Smooth muscle cell (in vitro differentiated cells): ENCODE results near the gene MANF. TPM values are rescaled to one million over a fixed set of nuclear protein-coding genes. Genes with fewer than 3 reads are reported as not detected.

Experiments used
- DNase-seq: peaks from one replicate; lab custom pipeline; 2025; ENCODE audit not compliant: unreplicated experiment; lab: John Stamatoyannopoulos, UW
- H2AFZ ChIP-seq: fragments of 200-600 bp; sonication (generic); 2 replicates; pipeline ENCODE4 v1.6.0; 2016; ENCODE audit warnings: antibody characterized with exemption, low read depth, mild to moderate bottlenecking
- H3F3A ChIP-seq: fragments of 200-600 bp; sonication (generic); 2 replicates; pipeline ENCODE4 v1.6.0; 2017; ENCODE audit warnings: antibody characterized with exemption, low read depth
- H3K27ac ChIP-seq: fragments of 200-600 bp; sonication (generic); 2 replicates; pipeline ENCODE4 v1.5.1; 2016; ENCODE audit warnings: low read depth, mild to moderate bottlenecking
- H3K27me3 ChIP-seq: fragments of 200-600 bp; sonication (generic); 2 replicates; pipeline ENCODE4 v1.6.1; 2016; ENCODE audit warnings: low read depth, mild to moderate bottlenecking
- H3K36me3 ChIP-seq: fragments of 200-600 bp; sonication (generic); 2 replicates; pipeline ENCODE4 v1.5.1; 2016; ENCODE audit warnings: low read depth
- H3K4me1 ChIP-seq: fragments of 200-600 bp; sonication (generic); 2 replicates; pipeline ENCODE4 v1.5.1; 2016; ENCODE audit warnings: low read depth
- H3K4me2 ChIP-seq: fragments of 200-600 bp; sonication (generic); 2 replicates; pipeline ENCODE4 v1.6.0; 2016; ENCODE audit warnings: mild to moderate bottlenecking
- H3K4me3 ChIP-seq: fragments of 200-600 bp; sonication (generic); 2 replicates; pipeline ENCODE4 v1.5.1; 2016; ENCODE audit warnings: mild to moderate bottlenecking
- H3K79me2 ChIP-seq: fragments of 200-600 bp; sonication (generic); 2 replicates; pipeline ENCODE4 v1.6.0; 2016; ENCODE audit warnings: low read depth, mild to moderate bottlenecking
- H3K9ac ChIP-seq: fragments of 200-600 bp; sonication (generic); 2 replicates; pipeline ENCODE4 v1.6.0; 2016; ENCODE audit warnings: low read depth
- H3K9me3 ChIP-seq: fragments of 200-600 bp; sonication (generic); replicated peaks from 2 replicates; pipeline ENCODE4 v1.5.1; 2016; ENCODE audit warnings: low read depth
- H4K20me1 ChIP-seq: fragments of 200-600 bp; sonication (generic); 2 replicates; pipeline ENCODE4 v1.6.0; 2016; ENCODE audit warnings: low read depth
- CTCF ChIP-seq: fragments of 200-600 bp; sonication (generic); IDR thresholded peaks from 2 replicates; pipeline ENCODE4 v1.5.1; 2017; ENCODE audit warnings: borderline replicate concordance, mild to moderate bottlenecking, antibody characterized with exemption; ENCODE audit not compliant: insufficient read depth, poor library complexity, severe bottlenecking
- WGBS: methylation state at CpG from one replicate; pipeline ENCODE4 v1.1.7; 2016; ENCODE audit warnings: low lambda C conversion rate; 5-methylcytosine and 5-hydroxymethylcytosine counted together
- polyA plus RNA-seq: library from polyadenylated mRNA; unstranded; fragments of >200 nt; fragmentation: Nextera tagmentation; extraction: Ambion mirVana; gene quantifications from 2 replicates; pipeline ENCODE4 v1.2.1, GENCODE V29; 2016
- total RNA-seq: library from RNA; depleted of rRNA; stranded (reverse); fragments of >200 nt; gene quantifications from 2 replicates; pipeline ENCODE4 v1.2.3, GENCODE V29; 2014

MANF gene
- total and polyA plus RNA-seq, 2 experiments from 2014 or later, result 135 to 191 TPM

- no peak overlapping the region for H3K4me2 ChIP-seq
- H3K79me2 ChIP-seq, result no peaks in the 10 kb centered on the region
- no peak overlapping the region for H3K27ac ChIP-seq
- no peaks in the 10 kb centered on the region for H3K4me1 ChIP-seq
- H4K20me1 ChIP-seq, result no peaks in the 10 kb centered on the region
- no peak overlapping the region for H3K9ac ChIP-seq
- WGBS, result 98% methylated on average over 2 of the region's 2 CpGs
- no peaks in the 10 kb centered on the region for H3K27me3 ChIP-seq
- H3F3A ChIP-seq, result no peaks in the 10 kb centered on the region
- peaks cover 3% of the 10 kb centered on the region for H3K36me3 ChIP-seq
- no peak overlapping the region for H2AFZ ChIP-seq
- H3K9me3 ChIP-seq, result no peaks in the 10 kb centered on the region
- no peak overlapping the region for H3K4me3 ChIP-seq
- TF ChIP-seq CTCF, result no peak
- no peak for DNase-seq
These were observed 23.7 kb downstream of the MANF start for GRCh38 chr3:51408813-51409212.

- TF ChIP-seq CTCF, result no peak
- H3K36me3 ChIP-seq, result no peaks in the 10 kb centered on the region
- H3K4me3 ChIP-seq, result no peak overlapping the region
- no peaks in the 10 kb centered on the region for H3F3A ChIP-seq
- no peak overlapping the region for H3K27ac ChIP-seq
- H3K9me3 ChIP-seq, result no peaks in the 10 kb centered on the region
- no peaks in the 10 kb centered on the region for H3K79me2 ChIP-seq
- H3K9ac ChIP-seq, result no peak overlapping the region
- no peaks in the 10 kb centered on the region for H3K27me3 ChIP-seq
- no peaks in the 10 kb centered on the region for H4K20me1 ChIP-seq
- 65% methylated on average over 3 of the region's 3 CpGs for WGBS
- no peaks in the 10 kb centered on the region for H3K4me1 ChIP-seq
- no peak for DNase-seq
- no peak overlapping the region for H2AFZ ChIP-seq
- H3K4me2 ChIP-seq, result no peak overlapping the region
These were observed 37.1 kb downstream of the MANF start for GRCh38 chr3:51422211-51422610.

- WGBS, result 91% methylated on average over 4 of the region's 4 CpGs
- Histone ChIP-seq H3F3A (no peaks in the 10 kb centered on the region), H3K9me3 (no peaks in the 10 kb centered on the region), H3K36me3 (no peaks in the 10 kb centered on the region), H3K27me3 (no peaks in the 10 kb centered on the region), H3K4me2 (no peak overlapping the region), H3K4me1 (no peaks in the 10 kb centered on the region), H3K79me2 (no peaks in the 10 kb centered on the region), H4K20me1 (no peaks in the 10 kb centered on the region), H3K27ac (no peak overlapping the region), H3K4me3 (no peak overlapping the region), H3K9ac (no peak overlapping the region), H2AFZ (no peak overlapping the region)
- TF ChIP-seq CTCF, result no peak
- DNase-seq, result no peak
These were observed 41.8 kb downstream of the MANF start for GRCh38 chr3:51426921-51427320.

- WGBS, result 97% methylated on average over 3 of the region's 3 CpGs
- H3K4me1 ChIP-seq, result no peaks in the 10 kb centered on the region
These were observed 44.0 kb downstream of the MANF start for GRCh38 chr3:51429138-51429537.

More at GRCh38 chr3:51429138-51429537, 44.0 kb downstream of the MANF start:
- H3K4me3 ChIP-seq, result no peak overlapping the region
- no peak overlapping the region for H3K4me2 ChIP-seq
- no peaks in the 10 kb centered on the region for H3K36me3 ChIP-seq
- H3K9ac ChIP-seq, result no peak overlapping the region
- DNase-seq, result no peak
- no peaks in the 10 kb centered on the region for H3F3A ChIP-seq
- H3K27ac ChIP-seq, result no peak overlapping the region
- no peaks in the 10 kb centered on the region for H3K79me2 ChIP-seq
- TF ChIP-seq CTCF, result no peak
- H2AFZ ChIP-seq, result no peak overlapping the region
- H3K27me3 ChIP-seq, result no peaks in the 10 kb centered on the region
- H3K9me3 ChIP-seq, result no peaks in the 10 kb centered on the region
- peaks cover 2% of the 10 kb centered on the region for H4K20me1 ChIP-seq
